HepG2 (cell line): Measurements from ENCODE around the gene ACTN4. TPM values are rescaled to one million over a fixed set of nuclear protein-coding genes. Genes with fewer than 3 reads are reported as not detected.

Experiments used
- BCLAF1 ChIP-seq: fragments of 450-650 bp; IDR thresholded peaks from 2 replicates; pipeline ENCODE4 v1.6.1; 2017; ENCODE audit warnings: mild to moderate bottlenecking
- KAT7 ChIP-seq: IDR thresholded peaks from 2 replicates; pipeline ENCODE4 v1.6.1; 2018; ENCODE audit warnings: borderline replicate concordance, missing compliant biosample characterization
- MATR3 ChIP-seq: sonication (generic); formaldehyde crosslinking; IDR thresholded peaks from 2 replicates; pipeline ENCODE4 v1.4.0; 2020; ENCODE audit warnings: missing genetic modification reagents
- POLR2AphosphoS5 ChIP-seq: IDR thresholded peaks from 2 replicates; pipeline ENCODE4 v1.6.1; 2012; ENCODE audit warnings: low read depth, low read length
- RORA ChIP-seq: sonication (generic); formaldehyde crosslinking; IDR thresholded peaks from 2 replicates; pipeline ENCODE4 v1.5.0; 2020; ENCODE audit warnings: mild to moderate bottlenecking, missing genetic modification reagents, moderate library complexity
- ZBTB10 ChIP-seq: sonication (generic); formaldehyde crosslinking; IDR thresholded peaks from 2 replicates; pipeline ENCODE4 v1.4.0; 2020; ENCODE audit warnings: missing genetic modification reagents, borderline replicate concordance
- ZBTB20 ChIP-seq: sonication (generic); formaldehyde crosslinking; IDR thresholded peaks from 2 replicates; pipeline ENCODE4 v1.8.1; 2023; ENCODE audit warnings: missing genetic modification reagents, low read depth, mild to moderate bottlenecking, borderline replicate concordance
- ZKSCAN8 ChIP-seq: IDR thresholded peaks from 2 replicates; pipeline ENCODE4 v1.6.1; 2016; ENCODE audit warnings: borderline replicate concordance, missing genetic modification reagents, missing compliant biosample characterization
- ZNF251 ChIP-seq: sonication (generic); formaldehyde crosslinking; IDR thresholded peaks from 2 replicates; pipeline ENCODE4 v1.9.0; 2021; ENCODE audit warnings: mild to moderate bottlenecking, missing genetic modification reagents
- ZNF263 ChIP-seq: sonication (generic); formaldehyde crosslinking; IDR thresholded peaks from 2 replicates; pipeline ENCODE4 v1.4.0; 2020; ENCODE audit warnings: missing genetic modification reagents
- ZNF337 ChIP-seq: sonication (generic); formaldehyde crosslinking; IDR thresholded peaks from 2 replicates; pipeline ENCODE4 v1.5.1; 2020; ENCODE audit warnings: missing genetic modification reagents, low read depth, mild to moderate bottlenecking, borderline replicate concordance
- ZNF563 ChIP-seq: sonication (generic); formaldehyde crosslinking; IDR thresholded peaks from 2 replicates; pipeline ENCODE4 v1.8.0; 2022; ENCODE audit warnings: mild to moderate bottlenecking, moderate library complexity, missing genetic modification reagents
- ZNF720 ChIP-seq: sonication (generic); formaldehyde crosslinking; IDR thresholded peaks from 2 replicates; pipeline ENCODE4 v1.4.0; 2020; ENCODE audit warnings: missing genetic modification reagents
- polyA plus RNA-seq, 8 experiments: library from polyadenylated mRNA; depleted of rRNA in 3 of 8; stranded (reverse) in 7 of 8; unstranded in 1 of 8; fragments of >200 nt; fragmentation: Illumina TruSeq in 4 of 8; extraction: Trizol in 4 of 8; gene quantifications; 2 replicates each; pipeline versions ENCODE4 v1.2.1 to v1.2.3, GENCODE V29; 2011 to 2016; ENCODE audit warnings: low read depth in 4 of 8, missing spikeins in 1 of 8, mixed read lengths in 1 of 8; ENCODE audit not compliant: insufficient read depth in 1 of 8
- total RNA-seq, 5 experiments: library from RNA; depleted of rRNA; stranded (reverse); fragments of >200 nt; fragmentation: Illumina TruSeq; extraction: Trizol; gene quantifications; 2 replicates each; pipeline ENCODE4 v1.2.3, GENCODE V29; 2016; ENCODE audit warnings: low read depth in 1 of 5
- TF ChIP-seq, protein P1 (sequence below): sonication (generic); formaldehyde crosslinking; IDR thresholded peaks from 2 replicates; pipeline ENCODE4 v1.8.0; 2022; ENCODE audit warnings: mild to moderate bottlenecking, missing genetic modification reagents, moderate library complexity
- TF ChIP-seq, protein P2 (sequence below): sonication (generic); formaldehyde crosslinking; IDR thresholded peaks from 2 replicates; pipeline ENCODE4 v1.5.0; 2020; ENCODE audit warnings: mild to moderate bottlenecking, missing genetic modification reagents
- TF ChIP-seq, protein P3 (sequence below): conservative IDR thresholded peaks from 2 replicates; pipeline ENCODE4 v1.6.1; 2018; ENCODE audit warnings: missing genetic modification reagents

ACTN4 gene
- total and polyA plus RNA-seq, 2 of the 13 experiments (the other 11 are each of a cell fraction or from before 2014, with no cell fraction given): 171 to 192 TPM

DNA sequence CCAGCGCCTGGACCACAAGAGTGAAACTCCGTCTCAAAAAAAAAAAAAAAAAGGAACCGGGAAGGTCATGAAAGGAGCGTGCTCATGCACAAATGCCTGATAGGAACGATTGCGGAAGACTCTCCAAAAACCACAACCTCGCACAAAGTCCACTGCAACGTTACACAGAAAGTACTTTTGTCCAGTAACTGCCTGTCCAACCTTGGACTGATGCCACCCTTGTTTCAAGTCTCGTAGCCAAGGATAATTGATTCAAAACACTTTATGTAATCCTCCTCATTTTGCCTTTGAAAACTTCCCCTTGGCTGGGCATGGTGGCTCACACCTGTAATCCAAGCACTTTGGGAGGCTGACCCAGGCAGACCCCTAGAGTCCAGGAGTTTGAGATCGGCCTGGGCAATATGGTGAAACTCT, 112.1 kb downstream of the ACTN4 start (continued):
- TF ChIP-seq ZNF563 (0 out of 2 replicates have a peak, but pooled peaks have one; percentile 29), MATR3 (no peak), ZKSCAN8 (CRISPR knock-in tag) (peak; percentile 57; the same call in 1 of the 2 replicates), RORA (CRISPR knock-in tag) (no peak), ZNF337 (CRISPR knock-in tag) (0 out of 2 replicates have a peak, but pooled peaks have one; percentile 33), ZBTB20 (0 out of 2 replicates have a peak, but pooled peaks have one; percentile 66), POLR2AphosphoS5 (peak; percentile 47; the same call in 1 of the 2 replicates), ZNF263 (CRISPR knock-in tag) (no peak), ZNF720 (CRISPR knock-in tag) (no peak), BCLAF1 (no peak), ZNF251 (CRISPR knock-in tag) (no peak), ZBTB10 (CRISPR knock-in tag) (no peak), KAT7 (CRISPR knock-in tag) (no peak)
- TF ChIP-seq, protein P1, sequence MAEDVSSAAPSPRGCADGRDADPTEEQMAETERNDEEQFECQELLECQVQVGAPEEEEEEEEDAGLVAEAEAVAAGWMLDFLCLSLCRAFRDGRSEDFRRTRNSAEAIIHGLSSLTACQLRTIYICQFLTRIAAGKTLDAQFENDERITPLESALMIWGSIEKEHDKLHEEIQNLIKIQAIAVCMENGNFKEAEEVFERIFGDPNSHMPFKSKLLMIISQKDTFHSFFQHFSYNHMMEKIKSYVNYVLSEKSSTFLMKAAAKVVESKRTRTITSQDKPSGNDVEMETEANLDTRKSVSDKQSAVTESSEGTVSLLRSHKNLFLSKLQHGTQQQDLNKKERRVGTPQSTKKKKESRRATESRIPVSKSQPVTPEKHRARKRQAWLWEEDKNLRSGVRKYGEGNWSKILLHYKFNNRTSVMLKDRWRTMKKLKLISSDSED (CRISPR knock-in tag): no peak
- TF ChIP-seq, protein P2, sequence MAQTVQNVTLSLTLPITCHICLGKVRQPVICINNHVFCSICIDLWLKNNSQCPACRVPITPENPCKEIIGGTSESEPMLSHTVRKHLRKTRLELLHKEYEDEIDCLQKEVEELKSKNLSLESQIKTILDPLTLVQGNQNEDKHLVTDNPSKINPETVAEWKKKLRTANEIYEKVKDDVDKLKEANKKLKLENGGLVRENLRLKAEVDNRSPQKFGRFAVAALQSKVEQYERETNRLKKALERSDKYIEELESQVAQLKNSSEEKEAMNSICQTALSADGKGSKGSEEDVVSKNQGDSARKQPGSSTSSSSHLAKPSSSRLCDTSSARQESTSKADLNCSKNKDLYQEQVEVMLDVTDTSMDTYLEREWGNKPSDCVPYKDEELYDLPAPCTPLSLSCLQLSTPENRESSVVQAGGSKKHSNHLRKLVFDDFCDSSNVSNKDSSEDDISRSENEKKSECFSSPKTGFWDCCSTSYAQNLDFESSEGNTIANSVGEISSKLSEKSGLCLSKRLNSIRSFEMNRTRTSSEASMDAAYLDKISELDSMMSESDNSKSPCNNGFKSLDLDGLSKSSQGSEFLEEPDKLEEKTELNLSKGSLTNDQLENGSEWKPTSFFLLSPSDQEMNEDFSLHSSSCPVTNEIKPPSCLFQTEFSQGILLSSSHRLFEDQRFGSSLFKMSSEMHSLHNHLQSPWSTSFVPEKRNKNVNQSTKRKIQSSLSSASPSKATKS (CRISPR knock-in tag): no peak
- TF ChIP-seq, protein P3, sequence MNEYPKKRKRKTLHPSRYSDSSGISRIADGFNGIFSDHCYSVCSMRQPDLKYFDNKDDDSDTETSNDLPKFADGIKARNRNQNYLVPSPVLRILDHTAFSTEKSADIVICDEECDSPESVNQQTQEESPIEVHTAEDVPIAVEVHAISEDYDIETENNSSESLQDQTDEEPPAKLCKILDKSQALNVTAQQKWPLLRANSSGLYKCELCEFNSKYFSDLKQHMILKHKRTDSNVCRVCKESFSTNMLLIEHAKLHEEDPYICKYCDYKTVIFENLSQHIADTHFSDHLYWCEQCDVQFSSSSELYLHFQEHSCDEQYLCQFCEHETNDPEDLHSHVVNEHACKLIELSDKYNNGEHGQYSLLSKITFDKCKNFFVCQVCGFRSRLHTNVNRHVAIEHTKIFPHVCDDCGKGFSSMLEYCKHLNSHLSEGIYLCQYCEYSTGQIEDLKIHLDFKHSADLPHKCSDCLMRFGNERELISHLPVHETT: no peak
